AG04449 (cell line): ENCODE results near the gene C5orf24.
A peak's percentile ranks its signal among the peaks of the same experiment; 100 is the strongest.

ENCODE experiments used
- CTCF ChIA-PET: fragments of 350-600 bp; formaldehyde crosslinking; extraction: SDS; loops from one replicate; lab custom pipeline; 2021; ENCODE audit warnings: antibody characterized with exemption; lab: Yijun Ruan, JAX
- POLR2A ChIA-PET: fragments of 400-600, 350-600 bp; formaldehyde crosslinking; extraction: SDS; loops from one replicate; lab custom pipeline; 2020; ENCODE audit warnings: antibody characterized with exemption, inconsistent platforms; lab: Yijun Ruan, JAX
- DNase-seq: peaks from one replicate; pipeline ENCODE4 v3.0.0-alpha.2; 2010; ENCODE audit warnings: low read depth, low spot score
- H3K4me3 ChIP-seq: 2 replicates; pipeline ENCODE4 v1.5.1; 2011; ENCODE audit warnings: low read depth, mild to moderate bottlenecking, control low read depth, low read length
- CTCF ChIP-seq: IDR thresholded peaks from one replicate; pipeline ENCODE4 v1.5.1; 2011; ENCODE audit warnings: mild to moderate bottlenecking, moderate library complexity, low read length, control low read depth, inconsistent platforms; ENCODE audit not compliant: insufficient read depth; ENCODE audit errors: missing control alignments

C5orf24 gene

GRCh38 chr5:134818776-134819175 lies 27.0 kb upstream of the C5orf24 start:
- no peak for TF ChIP-seq CTCF
- ChIA-PET POLR2A (no interaction called here), CTCF (no interaction called here)
- no peak for DNase-seq
- no peak overlapping the region for H3K4me3 ChIP-seq

GRCh38 chr5:134819407-134819963 lies 26.3 kb upstream of the C5orf24 start:
- POLR2A ChIA-PET = no interaction called here
- no peak overlapping the region for H3K4me3 ChIP-seq
- DNase-seq = no peak
- CTCF ChIA-PET = no interaction called here
- TF ChIP-seq CTCF = no peak

- CTCF ChIA-PET = interaction anchor here (1.0 kb wide), 1 partner anchor 10 kb away, joined by 3 read pairs; no protein-coding TSS in a partner anchor
- no peak for DNase-seq
- no peak overlapping the region for H3K4me3 ChIP-seq
- TF ChIP-seq CTCF = no peak
- POLR2A ChIA-PET = interaction anchor here (0.7 to 1.2 kb wide), 2 partner anchors 11 to 25 kb away, joined by 3 to 5 read pairs; no protein-coding TSS in a partner anchor
Measured at GRCh38 chr5:134821841-134822240, 23.9 kb upstream of the C5orf24 start.

- ChIA-PET CTCF (interaction anchor here (0.9 to 1.9 kb wide), 4 partner anchors 8 to 80 kb away, joined by 3 to 5 read pairs (median 4); partner anchors contain the start of gene PCBD2), POLR2A (no interaction called here)
- H3K4me3 ChIP-seq = no peak overlapping the region
- no peak for TF ChIP-seq CTCF
- DNase-seq = no peak
Measured at GRCh38 chr5:134824681-134825080, 21.1 kb upstream of the C5orf24 start.

GRCh38 chr5:134825212-134825611 lies 20.6 kb upstream of the C5orf24 start:
- no peak overlapping the region for H3K4me3 ChIP-seq
- DNase-seq = no peak
- ChIA-PET POLR2A (no interaction called here), CTCF (interaction anchor here (0.9 to 1.2 kb wide), 5 partner anchors 14 to 81 kb away, joined by 3 to 4 read pairs (median 3); partner anchors contain the start of gene PCBD2)
- TF ChIP-seq CTCF = no peak

GRCh38 chr5:134833340-134834032 lies 12.3 kb upstream of the C5orf24 start:
- peak; percentile 51 for DNase-seq
- ChIA-PET CTCF (interaction anchor here (0.6 to 1.8 kb wide), 9 partner anchors 9 to 97 kb away, joined by 3 to 5 read pairs (median 3); partner anchors contain the start of gene C5orf24), POLR2A (interaction anchor here (0.6 to 4.1 kb wide), 4 partner anchors 12 to 18 kb away, joined by 3 to 14 read pairs (median 4); partner anchors contain the start of gene C5orf24)
- no peak for TF ChIP-seq CTCF
- H3K4me3 ChIP-seq = no peak overlapping the region
